HG03045 (cell line): ENCODE results near the gene MFF.
"Not testable (repeated sequence)": the region's sequence is repeated elsewhere in the genome, so short reads cannot be mapped to it uniquely, and the experiment has no call there.

Experiments used
- ATAC-seq: cut with Tn5 transposase; IDR thresholded peaks from one replicate; pipeline ENCODE4 v1.9.1; 2021; ENCODE audit warnings: mild to moderate bottlenecking, moderate library complexity; ENCODE audit not compliant: unreplicated experiment

The MFF gene

GRCh38 chr2:227335713-227336112 lies 10.7 kb downstream of the MFF start:
- no peak for ATAC-seq

GRCh38 chr2:227337442-227337841 lies 12.4 kb downstream of the MFF start:
- no peak for ATAC-seq

- no peak for ATAC-seq
Observed at GRCh38 chr2:227339098-227339599, 14.1 kb downstream of the MFF start.

- no peak for ATAC-seq
Observed at GRCh38 chr2:227340106-227340505, 15.1 kb downstream of the MFF start.

DNA sequence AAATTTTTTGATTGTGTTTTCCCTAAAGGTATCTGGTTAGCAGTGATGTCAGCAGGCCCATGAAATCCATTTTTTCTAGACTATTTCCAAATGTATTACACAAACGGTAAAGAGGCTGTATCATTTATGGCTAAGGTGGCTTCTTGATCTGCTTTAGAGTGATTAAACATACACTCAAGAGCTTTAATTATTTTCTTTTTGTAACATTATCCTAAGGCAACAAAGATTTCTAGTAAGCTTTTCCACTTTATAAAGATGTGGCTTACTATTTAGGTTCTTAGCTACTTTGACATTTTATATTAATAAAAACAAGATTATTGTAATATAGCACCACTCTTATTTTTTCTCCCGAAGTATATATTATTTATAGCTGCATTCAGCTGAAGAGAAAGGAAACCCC lies 16.5 kb downstream of the MFF start:
- ATAC-seq = no peak

DNA sequence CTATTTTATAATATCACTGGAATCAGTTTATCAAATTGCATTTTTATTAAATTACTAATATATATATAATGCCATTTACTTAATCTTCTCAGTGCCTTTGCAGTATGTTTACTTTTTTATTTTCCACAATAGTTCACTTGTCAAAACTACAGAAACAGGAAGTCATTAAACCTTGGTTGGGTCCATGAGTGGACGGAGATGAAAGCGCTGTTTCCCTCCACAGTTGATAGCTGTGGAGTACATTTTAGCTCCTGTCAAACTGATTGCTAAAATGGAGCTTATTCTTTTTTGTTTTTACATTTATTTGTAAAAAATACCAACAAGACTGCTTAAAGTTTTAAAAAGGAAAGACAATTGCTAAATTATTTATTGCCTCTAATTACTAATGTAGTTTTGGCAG lies 19.2 kb downstream of the MFF start:
- no peak for ATAC-seq

GRCh38 chr2:227347117-227347516 lies 22.1 kb downstream of the MFF start:
- no peak for ATAC-seq

GRCh38 chr2:227348324-227348723 lies 23.3 kb downstream of the MFF start:
- no peak for ATAC-seq

DNA sequence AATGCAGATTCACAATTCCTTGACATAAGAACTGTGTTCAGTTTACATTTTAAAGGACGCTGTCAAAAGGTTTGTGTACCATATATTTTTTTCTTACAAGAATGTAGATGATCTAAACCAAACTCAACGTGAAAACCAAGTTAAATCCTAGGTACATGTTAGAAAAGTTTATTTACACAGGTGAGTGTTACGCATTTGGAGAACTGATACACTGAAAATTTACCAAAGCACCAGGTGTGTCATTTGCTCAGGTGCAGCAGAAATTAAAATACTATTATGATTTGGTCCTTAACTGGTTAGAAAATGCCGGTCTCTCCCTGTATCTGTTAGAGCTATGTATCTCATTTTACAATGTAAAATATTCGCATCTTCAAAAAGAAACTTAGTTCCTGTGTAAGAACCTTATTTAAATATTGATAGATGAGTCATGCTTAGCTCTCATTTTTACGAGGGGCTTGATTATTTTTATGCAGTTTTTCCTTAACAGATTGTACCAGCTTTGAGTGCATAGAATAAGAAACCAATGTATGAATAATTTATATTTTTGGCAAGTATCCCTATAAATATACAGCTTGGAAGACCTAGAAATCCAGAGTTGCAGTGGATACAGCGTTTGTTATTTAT lies 25.1 kb downstream of the MFF start:
- no peak for ATAC-seq

DNA sequence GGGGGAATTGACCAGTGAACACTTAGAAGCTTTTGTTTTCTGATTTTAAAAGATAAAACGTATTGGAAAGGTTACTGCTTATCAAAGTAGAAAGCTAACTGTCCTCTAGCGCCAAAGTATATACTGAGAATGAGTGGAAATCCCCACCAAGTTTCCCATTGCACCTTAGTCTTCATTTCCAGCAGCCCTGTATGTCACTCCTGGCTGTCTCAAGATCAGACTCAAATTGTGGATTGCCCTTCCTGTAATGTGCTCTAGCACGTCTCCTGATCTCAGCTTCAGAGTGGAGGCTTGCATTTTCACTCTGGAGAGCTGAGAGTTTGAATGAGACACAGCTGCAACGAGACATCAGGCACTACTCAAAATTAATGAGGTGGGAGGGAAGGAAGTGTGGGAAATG lies 26.6 kb downstream of the MFF start:
- ATAC-seq = no peak

GRCh38 chr2:227360351-227360750 lies 35.3 kb downstream of the MFF start:
- no peak for ATAC-seq

DNA sequence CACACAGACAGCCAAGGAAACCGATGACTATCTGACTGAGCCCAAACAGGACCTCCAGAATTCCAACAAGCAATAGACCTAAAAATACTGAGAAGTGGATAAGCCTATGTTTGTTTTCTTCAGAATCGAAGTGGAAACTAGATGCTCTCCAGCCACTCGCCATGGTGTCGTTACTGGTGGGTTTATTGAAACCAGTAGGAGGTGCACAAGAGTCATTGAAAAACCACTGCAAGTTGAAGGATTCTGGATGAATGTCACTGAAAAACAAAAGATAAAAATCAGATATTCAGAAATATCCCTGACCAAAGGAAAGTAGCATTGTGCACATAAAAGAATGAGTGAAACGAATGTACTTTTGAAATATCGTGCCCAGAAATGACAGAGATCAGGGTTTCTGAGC lies 38.7 kb downstream of the MFF start:
- no peak for ATAC-seq

DNA sequence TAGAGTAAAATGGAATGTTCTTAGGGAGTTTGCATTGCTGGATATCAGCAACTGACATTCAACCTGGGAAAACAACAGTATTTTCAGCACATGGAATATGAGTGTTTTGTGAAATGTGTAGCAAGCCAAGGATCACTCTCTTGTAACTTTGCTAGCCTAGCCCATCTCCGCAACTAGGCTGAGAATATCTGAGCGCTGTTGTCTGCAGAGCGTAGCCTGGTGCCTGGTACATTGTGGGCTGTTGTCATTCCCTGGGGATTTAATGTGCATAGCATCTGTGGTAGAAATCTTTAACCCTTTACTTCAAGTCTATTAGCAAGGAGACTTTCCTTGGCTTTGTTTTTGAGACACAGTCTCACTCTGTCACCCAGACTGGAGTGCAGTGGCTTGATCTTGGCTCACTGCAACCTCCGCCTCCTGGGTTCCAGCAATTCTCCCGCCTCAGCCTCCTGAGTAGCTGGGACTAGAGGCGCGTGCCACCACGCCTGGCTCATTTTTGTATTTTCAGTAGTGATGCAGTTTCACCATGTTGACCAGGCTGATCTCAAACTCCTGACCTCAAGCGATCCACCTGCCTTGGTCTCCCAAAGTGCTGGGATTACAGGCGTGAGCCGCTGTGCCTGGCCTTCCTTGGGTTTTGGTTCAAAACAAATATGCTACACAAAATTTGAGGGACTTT lies 39.7 kb downstream of the MFF start:
- ATAC-seq = not testable (repeated sequence)

DNA sequence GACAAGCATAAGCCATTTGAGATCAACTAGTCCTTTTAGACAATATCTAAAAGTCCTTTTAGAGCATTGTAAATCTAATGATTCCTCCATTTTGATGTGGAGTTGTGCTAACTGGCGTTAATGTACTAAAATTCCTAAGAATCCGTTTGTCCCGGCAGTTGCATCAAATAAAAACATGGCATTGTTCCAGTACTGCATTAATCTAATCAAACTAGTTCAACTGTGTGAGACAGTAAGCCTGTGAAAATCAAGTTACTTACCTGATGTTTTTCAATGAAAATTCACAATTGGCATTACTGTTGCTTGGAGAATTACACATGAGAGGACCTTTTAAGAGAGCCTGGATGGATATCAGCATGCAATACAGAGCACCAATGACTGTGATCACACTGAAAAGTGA lies 40.8 kb downstream of the MFF start:
- no peak for ATAC-seq

GRCh38 chr2:227366769-227367426 lies 41.8 kb downstream of the MFF start:
- ATAC-seq = no peak

- no peak for ATAC-seq
Observed at GRCh38 chr2:227367427-227367795, 42.4 kb downstream of the MFF start.

DNA sequence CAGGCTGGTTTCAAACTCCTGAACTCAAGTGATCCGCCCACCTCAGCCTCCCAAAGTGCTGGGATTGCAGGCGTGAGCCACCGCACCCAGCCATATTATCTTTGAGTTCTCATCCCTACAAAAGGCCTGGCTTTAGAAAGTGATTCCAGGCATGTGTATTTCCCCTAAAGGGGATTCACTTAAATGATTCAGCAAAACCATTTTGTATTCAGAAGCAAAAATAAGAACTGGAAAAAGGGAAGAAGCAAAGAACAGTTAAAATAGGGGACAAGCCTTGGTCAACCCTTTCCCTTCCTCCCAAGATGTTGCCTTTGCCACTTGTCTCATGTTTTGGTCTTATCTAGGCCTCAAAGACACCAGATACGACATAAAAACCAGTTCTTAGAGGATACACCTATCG lies 43.5 kb downstream of the MFF start:
- no peak for ATAC-seq

- no peak for ATAC-seq
Observed at GRCh38 chr2:227370092-227370491, 45.0 kb downstream of the MFF start.

- ATAC-seq = no peak
Observed at GRCh38 chr2:227370791-227371312, 45.8 kb downstream of the MFF start.

DNA sequence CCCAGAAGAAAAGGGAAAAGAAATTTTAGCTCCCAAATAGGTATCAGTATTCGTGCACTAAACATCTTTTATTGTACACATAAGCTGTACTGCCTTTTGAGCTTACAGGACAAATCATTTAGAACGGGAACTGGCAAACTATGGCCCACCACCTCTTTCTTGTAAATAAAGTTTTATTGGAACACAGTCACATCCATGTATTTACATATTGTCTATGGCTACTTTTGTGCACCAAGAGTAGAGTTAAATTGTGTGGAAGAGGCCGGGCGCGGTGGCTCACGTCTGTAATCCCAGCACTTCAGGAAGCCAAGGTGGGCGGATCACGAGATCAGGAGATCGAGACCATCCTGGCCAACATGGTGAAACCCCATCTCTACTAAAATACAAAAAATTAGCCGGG lies 48.3 kb downstream of the MFF start:
- no peak for ATAC-seq

DNA sequence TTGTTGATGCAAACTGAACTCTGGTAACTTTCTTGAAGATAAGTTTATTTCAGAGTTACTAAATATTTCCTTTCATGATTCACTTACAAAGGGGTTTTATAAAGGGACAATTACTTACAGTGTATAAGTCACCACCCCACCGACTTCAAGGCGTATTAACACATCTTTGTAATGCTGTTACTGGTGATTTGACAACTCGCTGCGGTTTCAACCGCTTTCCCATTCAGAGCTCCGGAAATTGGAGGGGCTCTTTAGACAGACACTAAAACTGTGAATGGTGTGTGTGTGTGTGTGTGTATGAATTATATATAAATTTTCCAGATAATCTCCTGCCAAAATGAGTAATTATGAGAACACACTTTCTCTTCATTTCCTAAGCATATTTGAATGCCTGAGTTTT lies 49.1 kb downstream of the MFF start:
- no peak for ATAC-seq
